Left cardiac atrium (tissue), 4 donors: Measurements from ENCODE around the gene PSMB7. TPM values are rescaled to one million over a fixed set of nuclear protein-coding genes. Genes with fewer than 3 reads are reported as not detected.

Experiments used
- ATAC-seq, 2 donors: fragments of 200-7000 bp; cut with Tn5 transposase; one replicate each; pipeline ENCODE4 v1.9.1; 2020; ENCODE audit warnings: mild to moderate bottlenecking in 2 of 2, moderate library complexity in 2 of 2
- DNase-seq: peaks from one replicate; pipeline ENCODE4 v3.0.0-alpha.2; 2020
- intact Hi-C, 2 donors: fragments of 100-400 bp; cut with DNase I; formaldehyde crosslinking; loops; one replicate each; pipeline versions ENCODE4 v1.14.1 to v1.15.1; 2022 to 2023
- total RNA-seq, 2 donors: library from RNA; stranded (reverse); fragmentation: NEBNext Ultra II Directional; extraction: Animal tissue kit (Norgen Biotek cat#: 25700); gene quantifications; one replicate each; pipeline ENCODE4 v1.2.1, GENCODE V29; 2021
- donor health status: DM: no; HTN: yes; CAD: no.
- donor health status: DM: no; HTN: yes; CAD: no; lungs with severe emphysema.
- donor health status: DM: yes; HTN: yes; CAD: no.
- donor health status: Dilated cardiomyopathy.

PSMB7 gene
- total RNA-seq, 2 donors from 2014 or later = 124 to 135 TPM

DNA sequence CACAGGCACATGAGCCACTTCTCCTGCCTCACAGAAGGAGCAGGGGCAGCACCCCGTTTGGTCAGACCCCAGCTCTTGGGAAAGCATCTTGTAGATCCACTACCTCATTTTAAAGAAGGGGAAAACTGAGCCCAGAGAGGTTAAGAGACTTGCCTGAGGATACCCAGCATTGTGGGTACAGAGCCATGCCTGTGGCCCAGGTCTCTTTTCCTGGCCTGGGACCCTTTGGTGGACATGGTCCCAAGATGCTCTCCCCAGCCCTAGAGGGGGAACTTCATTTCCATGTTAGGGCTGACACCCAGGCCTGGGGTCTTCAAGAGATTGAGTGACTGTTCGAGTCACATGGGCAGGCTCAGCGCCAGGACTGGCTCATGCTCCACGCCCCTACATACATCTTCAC is 93.3 kb downstream of the PSMB7 start:
- intact Hi-C loops = loop anchor here in 1 of 2 donors (5.0 kb wide), 1 partner anchor 195 kb away; no protein-coding TSS in a partner anchor
- DNase-seq = no peak
- ATAC-seq = no peak

DNA sequence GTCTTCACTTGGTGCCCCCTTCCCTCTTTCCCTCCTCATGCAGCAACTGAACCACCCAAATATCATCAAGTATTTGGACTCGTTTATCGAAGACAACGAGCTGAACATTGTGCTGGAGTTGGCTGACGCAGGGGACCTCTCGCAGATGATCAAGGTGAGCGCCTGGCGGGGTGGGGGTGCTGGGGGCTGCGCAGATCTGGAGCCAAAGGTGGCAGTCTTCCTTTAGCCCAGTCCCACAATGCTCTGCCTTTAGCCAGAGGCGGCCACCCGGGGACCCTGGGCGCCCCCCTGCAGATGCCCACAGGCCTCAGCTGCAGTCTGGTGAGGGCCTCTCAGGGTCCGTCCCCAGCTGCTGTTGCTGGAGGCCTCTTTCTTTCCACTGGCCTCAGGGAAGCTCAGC is 93.8 kb downstream of the PSMB7 start:
- ATAC-seq (no peak), DNase-seq (no peak)
- intact Hi-C loops = loop anchor here in 1 of 2 donors (5.0 kb wide), 1 partner anchor 194 kb away; no protein-coding TSS in a partner anchor

DNA sequence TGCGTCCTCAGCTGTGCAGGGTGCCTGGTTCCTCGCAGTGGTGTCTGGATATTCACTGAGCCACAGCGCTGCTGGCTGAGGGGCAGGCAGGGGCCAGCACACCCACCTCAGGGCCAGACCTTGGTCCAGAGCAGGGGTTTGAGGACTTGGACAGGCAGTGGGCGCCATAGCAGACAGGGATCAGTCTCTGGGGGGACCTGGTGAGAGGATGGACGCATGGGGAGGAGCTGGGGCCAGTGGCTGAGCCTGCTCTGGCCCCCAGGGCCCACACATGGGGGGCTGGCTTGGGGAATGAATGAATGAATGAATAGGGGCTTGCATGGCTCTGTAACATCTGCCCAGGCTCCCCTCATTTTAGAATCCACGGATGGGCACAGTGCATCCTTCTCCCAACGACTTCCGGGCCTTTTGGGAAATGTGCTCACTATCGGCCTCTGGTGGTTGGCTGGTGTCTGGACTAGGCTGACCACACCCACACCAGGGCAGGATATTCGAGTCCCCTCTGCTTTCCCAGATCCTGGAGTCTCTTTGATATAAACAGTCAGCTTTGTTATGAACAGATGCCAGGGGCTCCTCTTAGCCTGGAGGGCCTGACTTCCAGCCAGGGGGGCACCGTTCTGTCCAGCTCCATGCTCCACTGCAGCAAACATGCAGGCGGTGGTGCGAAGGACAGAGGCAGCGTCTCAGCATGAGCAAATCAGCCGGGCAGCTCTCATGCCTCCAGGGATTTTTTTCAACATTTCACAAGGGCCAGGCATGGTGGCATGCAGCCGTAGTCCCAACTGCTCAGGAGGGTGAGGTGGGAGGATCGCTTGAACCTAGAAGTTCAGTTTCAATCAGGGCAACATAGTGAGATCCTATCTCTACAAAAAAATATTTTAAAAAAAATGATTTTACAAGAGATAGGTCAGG is 94.9 kb downstream of the PSMB7 start:
- ATAC-seq (peak; percentile 83 to 92), DNase-seq (peak; percentile 73)
- intact Hi-C loops = loop anchor here (1.0 to 5.0 kb wide), 2 partner anchors 193 to 194 kb away; no protein-coding TSS in a partner anchor

DNA sequence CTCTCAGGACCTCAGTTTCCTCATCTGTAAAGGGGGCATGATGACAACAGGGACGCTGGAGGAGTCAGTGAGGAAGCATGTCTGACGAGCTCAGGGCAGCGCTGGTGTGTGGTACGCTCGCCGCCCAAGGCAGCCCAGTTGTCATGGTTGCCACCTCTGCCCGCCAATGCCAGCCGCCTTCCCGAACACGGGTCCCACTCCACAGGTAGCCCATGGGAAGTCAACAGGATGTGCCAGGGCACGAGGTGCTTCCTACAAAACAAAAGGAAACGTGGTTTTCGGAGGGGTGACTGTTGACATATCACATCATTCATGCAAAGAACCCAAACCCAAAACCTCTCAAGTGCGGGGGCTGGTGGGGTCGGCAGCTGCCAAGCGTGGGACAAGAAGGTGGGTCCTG is 99.4 kb downstream of the PSMB7 start:
- intact Hi-C loops = no loop called here
- no peak for DNase-seq
- ATAC-seq = no peak

DNA sequence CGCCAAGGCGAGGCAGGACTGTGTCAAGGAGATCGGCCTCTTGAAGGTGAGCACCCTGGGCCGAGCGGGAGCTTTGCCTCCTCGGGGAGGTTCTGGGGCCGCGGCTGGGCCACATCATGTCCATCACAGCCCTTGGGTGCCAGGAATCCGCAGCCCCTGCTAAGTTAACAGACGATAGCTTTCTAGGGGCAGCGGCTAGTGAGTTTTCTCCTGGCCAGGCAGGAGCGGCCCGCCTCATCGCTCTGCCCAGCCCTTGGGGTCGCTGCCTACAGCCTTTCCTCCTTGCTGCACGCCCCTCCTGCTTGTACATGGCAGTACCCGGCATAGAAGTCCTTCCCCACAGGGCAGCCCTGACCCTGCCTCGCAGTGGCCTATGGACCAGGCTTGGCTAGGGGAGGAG is 101.3 kb downstream of the PSMB7 start:
- DNase-seq (no peak), ATAC-seq (no peak)
- intact Hi-C loops = no loop called here

DNA sequence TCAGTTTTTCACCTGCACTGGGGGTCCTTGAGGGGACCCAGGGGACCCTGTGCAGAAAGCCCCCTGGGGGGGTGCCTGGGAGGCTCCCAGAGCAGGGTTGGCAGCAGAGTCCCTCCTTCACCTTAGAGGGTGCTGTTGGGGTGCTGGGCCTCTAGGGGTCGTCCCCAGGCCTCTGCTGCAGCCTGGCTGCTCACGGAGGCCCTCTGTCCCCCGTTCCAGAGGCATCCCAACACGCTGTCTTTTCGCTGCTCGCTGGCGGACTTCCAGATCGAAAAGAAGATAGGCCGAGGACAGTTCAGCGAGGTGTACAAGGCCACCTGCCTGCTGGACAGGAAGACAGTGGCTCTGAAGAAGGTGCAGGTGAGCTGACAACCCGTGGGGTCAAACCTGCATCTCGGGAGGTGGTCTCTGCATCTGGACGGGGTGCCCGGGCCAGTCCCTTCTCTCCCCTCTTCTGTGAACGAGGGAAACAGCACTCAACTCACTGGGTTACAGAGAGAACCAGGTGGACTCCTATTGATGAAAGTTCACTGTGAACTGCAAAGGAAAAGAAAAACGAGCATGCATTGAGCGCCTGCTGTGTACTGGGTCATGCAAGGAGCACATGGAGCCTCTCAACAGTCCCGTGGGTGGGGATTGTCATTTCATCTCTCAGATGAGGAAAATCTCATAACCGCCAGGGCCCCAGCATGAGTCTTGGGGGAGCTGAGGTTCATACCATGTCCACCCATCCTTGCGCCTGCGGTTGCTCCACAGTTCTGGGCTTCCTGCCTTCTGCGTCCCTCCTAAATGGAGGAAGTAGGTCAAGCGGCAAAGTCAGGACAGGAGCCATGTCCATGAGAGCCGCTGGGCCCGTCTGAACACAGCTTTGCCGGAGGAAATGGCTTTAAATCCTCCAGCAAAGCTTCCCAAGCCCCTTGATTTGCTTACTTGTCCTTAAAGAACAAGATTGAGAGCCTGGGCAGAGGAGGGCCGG is 102.7 kb downstream of the PSMB7 start:
- intact Hi-C loops = no loop called here
- ATAC-seq (no peak), DNase-seq (no peak)

DNA sequence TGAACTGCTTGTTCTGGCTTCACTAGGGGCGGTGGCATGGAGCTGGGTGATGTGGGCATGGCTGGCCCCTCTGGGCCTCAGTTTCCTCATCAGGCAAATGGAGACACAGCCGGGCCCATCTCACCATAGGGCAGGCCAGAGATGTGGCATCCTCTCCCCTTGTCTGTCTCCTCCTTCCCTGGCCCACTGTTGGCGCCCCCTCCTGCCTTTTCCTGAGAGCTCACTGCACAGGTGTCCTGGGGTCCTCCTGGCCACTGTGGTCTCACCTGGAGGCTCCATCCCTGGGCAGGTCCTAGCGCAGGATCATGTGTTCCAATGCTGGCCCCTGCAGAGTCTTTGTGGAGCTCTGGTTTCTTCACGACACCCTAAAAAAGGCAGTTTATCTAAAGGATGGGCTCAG is 104.0 kb downstream of the PSMB7 start:
- intact Hi-C loops = no loop called here
- DNase-seq = no peak
- ATAC-seq = no peak

DNA sequence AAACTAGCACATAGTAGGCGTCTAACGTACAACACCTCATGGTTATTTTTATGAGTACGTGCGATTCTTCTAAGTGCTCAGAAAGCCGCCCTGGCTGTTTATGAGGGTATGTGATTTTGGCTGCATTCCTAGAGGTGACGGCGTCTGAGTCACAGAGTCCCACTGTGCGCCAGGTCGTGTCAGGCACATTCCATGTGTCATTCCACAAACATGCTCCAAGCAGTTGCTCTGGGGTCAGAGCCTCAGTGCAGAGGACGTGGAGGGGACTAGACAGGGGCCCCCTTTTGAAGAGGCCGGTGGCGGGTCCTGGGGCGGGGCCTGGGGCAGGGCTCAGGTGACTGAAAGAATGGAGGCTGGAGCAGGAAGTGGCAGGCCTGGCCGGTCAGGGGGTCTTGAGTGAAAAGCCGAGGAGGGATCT is 105.6 kb downstream of the PSMB7 start:
- no peak for DNase-seq
- intact Hi-C loops = no loop called here
- ATAC-seq = peak; percentile 14 to 51

DNA sequence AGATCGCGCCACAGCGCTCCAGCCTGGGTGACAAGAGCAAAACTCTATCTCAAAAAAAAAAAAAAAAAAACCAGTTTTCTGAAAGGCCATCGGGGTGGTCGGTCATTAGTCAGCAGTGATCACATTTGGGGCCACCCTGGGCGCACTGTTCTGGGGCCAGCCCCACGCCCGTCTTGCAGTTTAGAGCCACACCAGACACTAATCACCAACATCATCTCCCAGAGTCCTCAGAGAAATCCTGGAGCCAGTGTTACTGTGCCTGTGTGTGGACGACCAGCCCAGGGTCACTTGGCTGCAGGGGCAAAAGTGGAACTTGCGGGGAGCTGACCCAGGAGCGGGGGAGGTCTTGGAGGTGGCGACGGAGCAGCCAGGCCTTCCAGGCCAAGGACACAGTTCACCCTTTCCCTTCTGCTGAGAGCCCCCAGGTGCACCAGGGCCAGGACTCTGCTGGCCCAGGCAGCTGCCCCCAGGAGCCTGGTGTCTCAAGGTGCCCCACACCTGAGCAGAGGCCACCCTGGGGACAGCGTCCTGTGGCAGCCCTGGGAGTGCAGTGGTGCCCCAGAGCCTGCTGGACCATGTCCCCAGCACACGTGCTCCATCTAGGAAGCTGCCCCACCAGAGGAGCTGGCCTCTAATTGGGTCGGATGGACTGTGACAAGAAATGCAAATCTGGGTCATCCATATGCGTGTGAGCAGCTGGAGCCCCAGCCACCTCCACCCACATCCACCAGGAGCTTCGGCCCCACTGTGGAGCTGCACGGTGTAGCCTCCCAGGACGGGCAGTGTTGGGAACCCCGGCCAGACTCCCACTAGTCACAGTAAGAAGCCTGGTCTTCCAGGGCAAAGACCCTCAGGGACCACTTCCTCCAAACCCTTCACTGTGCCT is 106.4 kb downstream of the PSMB7 start:
- DNase-seq = no peak
- intact Hi-C loops = no loop called here

DNA sequence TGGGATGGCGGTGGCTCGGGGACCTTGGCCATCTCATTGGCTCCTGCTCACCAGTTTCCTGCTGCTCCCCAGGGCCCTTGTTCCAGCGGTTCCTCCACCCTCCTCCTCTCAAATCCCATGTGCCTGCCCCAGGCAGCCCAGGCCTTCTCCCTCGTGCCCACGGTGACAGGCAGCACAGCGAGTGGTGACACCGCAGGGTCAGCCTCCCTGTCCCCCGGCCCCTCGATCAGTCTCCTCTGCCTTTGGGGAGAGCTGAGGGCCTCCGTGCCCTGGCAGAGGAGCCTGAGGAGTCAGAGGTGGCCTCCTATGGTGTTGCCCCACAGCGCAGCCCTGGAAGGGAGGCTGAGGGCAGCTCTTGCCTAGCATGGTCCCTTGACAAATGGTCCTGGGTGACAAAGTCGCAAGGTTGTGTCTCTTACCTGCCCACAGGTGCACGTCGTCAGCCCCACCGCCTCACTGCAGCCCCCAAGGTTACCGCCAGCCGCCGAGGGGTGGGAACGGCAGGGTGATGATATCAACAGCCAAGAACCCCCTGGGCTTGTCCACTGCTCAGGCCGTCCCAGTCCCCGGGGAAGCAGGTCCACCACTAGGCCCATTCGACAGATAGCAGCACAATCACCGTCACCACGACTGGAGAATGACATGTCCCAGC is 107.7 kb downstream of the PSMB7 start:
- ATAC-seq = no peak
- DNase-seq = no peak
- intact Hi-C loops = no loop called here

More for the DNA sequence above, 106.4 kb downstream of the PSMB7 start:
- no peak for ATAC-seq

DNA sequence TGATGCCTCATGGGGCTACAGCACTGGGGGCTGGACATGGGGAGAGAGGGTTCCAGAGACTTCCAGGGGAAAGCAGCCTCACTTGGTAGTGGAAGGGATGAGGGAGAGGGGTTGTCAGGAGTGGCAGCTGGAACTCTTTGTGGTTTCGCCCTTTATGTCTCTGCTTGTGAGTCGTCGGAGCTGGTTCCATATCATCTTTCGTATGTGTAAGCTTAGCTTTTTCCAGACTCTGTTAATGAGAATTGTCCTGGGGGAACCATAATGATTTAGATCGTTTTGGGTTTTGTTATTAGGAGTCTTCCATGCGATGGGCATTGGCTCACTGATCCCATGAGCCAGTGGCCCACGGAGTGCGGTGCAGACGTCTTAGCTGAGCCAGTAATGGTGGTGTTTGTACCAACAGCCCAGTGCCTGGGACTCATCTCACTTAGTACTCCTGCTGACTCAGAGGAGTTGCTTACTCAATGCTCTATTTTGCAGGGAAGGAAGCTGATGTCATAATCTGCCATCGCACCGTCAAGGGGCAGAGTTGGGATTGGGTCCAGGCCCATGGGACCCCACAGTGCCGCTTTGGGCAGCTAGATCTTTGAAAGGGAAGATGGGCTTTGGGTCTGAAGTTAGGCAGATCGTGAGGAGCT is 109.0 kb downstream of the PSMB7 start:
- intact Hi-C loops = no loop called here
- ATAC-seq (peak in 1 of 2 donors; percentile 24), DNase-seq (no peak)

DNA sequence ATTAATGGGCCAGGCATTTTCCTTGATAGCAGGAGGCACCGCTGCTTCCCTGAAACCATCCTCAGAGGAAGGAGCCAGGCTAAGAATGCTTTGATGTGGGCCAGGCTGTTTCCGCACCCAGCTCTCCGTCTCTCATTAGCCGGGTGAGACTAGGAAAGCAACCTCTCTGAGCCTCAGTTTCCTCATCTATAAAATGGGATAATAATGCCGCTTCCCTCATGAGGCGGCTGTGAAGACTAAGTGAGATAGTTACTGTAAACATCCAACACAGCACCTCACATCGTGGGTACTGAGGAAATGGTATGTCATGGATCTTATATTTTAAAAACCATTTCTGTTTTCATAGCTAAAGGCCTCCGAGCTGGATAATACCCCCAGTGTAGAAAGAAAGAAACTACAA is 111.0 kb downstream of the PSMB7 start:
- intact Hi-C loops = no loop called here
- DNase-seq (no peak), ATAC-seq (no peak)

DNA sequence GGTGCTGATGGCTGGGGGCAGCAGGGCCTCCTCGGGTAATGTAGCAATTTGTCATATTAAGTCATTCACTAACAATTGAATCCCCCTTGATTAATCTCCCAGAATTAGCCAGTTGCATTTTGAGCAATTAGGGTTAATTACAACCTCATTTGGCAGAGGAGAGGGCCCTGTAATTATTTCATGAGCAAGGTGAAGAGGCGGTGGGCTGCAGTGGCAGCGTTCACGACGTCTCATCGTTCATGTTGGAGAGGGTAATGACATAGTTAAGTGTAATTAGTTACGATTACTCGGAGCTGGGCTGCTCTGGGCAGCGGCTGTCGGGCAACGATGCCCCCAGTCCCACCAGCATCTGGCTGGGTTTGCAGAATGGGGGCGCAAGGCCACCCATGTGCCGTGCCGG is 111.5 kb downstream of the PSMB7 start:
- intact Hi-C loops = no loop called here
- ATAC-seq = no peak
- no peak for DNase-seq

Other genes starting within 250 kb of the PSMB7 start
- 10 to 100 TPM; 28.7 to 32.6 TPM for gene NEK6, start 157.5 kb downstream of the PSMB7 start, total RNA-seq
- not detected for gene ADGRD2, start 35.0 kb upstream of the PSMB7 start, total RNA-seq
- not detected for gene NR5A1, start 92.0 kb upstream of the PSMB7 start, total RNA-seq